ENCODE measurements around the gene SLC24A3. TPM values are rescaled to one million over a fixed set of nuclear protein-coding genes. Genes with fewer than 3 reads are reported as not detected.

The SLC24A3 gene
- total RNA-seq, 1 donor from 2014 or later = 0.79 TPM

DNA sequence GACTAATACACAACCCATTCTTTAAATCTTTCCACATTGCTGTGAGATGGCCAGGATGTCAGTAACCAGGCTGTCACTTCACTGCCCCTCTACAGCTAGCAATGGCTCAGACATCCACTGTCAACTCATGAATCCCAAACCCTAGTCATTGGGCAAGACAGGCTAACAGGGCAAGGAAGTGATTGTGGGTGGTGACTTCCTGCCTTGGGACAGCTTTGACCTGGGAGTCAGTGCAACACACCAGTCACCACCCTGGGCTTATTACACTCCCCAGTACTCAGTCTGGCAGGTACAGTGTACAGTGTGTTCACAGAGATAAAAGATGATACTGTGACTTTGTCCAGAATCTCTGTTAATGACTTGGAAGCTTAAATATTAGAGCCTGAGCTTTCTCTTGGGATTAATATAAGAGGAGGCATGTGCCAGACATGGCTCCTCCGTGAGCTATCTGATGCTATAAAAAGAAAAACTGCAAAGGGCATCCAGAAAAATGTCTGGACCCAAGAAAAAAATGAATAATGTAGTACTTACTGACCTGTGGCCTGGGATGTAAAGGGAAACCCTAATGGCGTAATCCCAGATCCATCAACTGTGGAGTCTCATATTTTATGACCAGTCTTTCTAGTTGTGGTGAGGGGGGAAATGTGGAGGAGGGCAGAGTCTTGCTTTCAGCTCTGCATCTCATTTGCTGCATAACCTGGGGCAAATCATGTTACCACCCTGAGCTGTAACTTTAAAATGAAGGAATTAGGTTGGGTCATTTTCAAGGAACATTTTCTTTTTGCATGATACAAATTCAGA lies 244.4 kb downstream of the SLC24A3 start:
- no peak for DNase-seq (ENCODE audit: low read depth)
- Histone ChIP-seq H3K9me3 (ENCODE audit: insufficient read depth, low read depth, low read length) (no peaks in the 10 kb centered on the region), H3K4me3 (ENCODE audit: insufficient read depth, low read depth, low read length) (no peak overlapping the region), H3K4me2 (ENCODE audit: low read length) (no peak overlapping the region), H3K9ac (ENCODE audit: low read length) (no peak overlapping the region), H3K79me2 (ENCODE audit: insufficient read depth, low read length) (no peaks in the 10 kb centered on the region), H3K27ac (ENCODE audit: low read depth, low read length) (no peak overlapping the region), H2AFZ (ENCODE audit: low read depth, low read length) (no peak overlapping the region), H3K27me3 (ENCODE audit: insufficient read depth, low read length) (no peaks in the 10 kb centered on the region), H4K20me1 (ENCODE audit: insufficient read depth, low read length) (no peaks in the 10 kb centered on the region), H3K36me3 (ENCODE audit: insufficient read depth, low read length) (no peaks in the 10 kb centered on the region), H3K4me1 (ENCODE audit: insufficient read depth, low read length) (no peaks in the 10 kb centered on the region)
- Mint-ChIP-seq H3K4me3 (ENCODE audit: unreplicated experiment) (no peak overlapping the region), H3K27me3 (ENCODE audit: low read depth, unreplicated experiment) (peaks cover 3% of the 10 kb centered on the region), H3K4me1 (ENCODE audit: low read depth, unreplicated experiment) (peaks cover 3% of the 10 kb centered on the region), H3K27ac (ENCODE audit: unreplicated experiment) (no peak overlapping the region), H3K9me3 (ENCODE audit: unreplicated experiment) (no peaks in the 10 kb centered on the region), H3K36me3 (ENCODE audit: low read depth, unreplicated experiment) (no peaks in the 10 kb centered on the region)
- TF ChIP-seq EZH2 (IDR thresholded peaks at IDR 0.05; ENCODE audit: insufficient read depth, low read length) (no peak), CTCF (IDR thresholded peaks at IDR 0.05; ENCODE audit: insufficient read depth, low read depth, low read length) (no peak)
- no peak for FAIRE-seq

GRCh38 chr20:19457611-19458010 lies 245.2 kb downstream of the SLC24A3 start:
- H3K4me3 Mint-ChIP-seq (ENCODE audit: unreplicated experiment) = no peak overlapping the region
- no peaks in the 10 kb centered on the region for H3K27me3 ChIP-seq (ENCODE audit: insufficient read depth, low read length)
- no peak for FAIRE-seq
- H3K4me1 Mint-ChIP-seq (ENCODE audit: low read depth, unreplicated experiment) = peaks cover 3% of the 10 kb centered on the region
- no peak for DNase-seq (ENCODE audit: low read depth)
- H3K4me3 ChIP-seq (ENCODE audit: insufficient read depth, low read depth, low read length) = no peak overlapping the region
- H3K36me3 Mint-ChIP-seq (ENCODE audit: low read depth, unreplicated experiment) = no peaks in the 10 kb centered on the region
- H3K9ac ChIP-seq (ENCODE audit: low read length) = no peak overlapping the region
- H3K79me2 ChIP-seq (ENCODE audit: insufficient read depth, low read length) = no peaks in the 10 kb centered on the region
- H3K27ac Mint-ChIP-seq (ENCODE audit: unreplicated experiment) = no peak overlapping the region
- no peak overlapping the region for H3K4me2 ChIP-seq (ENCODE audit: low read length)
- no peaks in the 10 kb centered on the region for H3K9me3 ChIP-seq (ENCODE audit: insufficient read depth, low read depth, low read length)
- peaks cover 3% of the 10 kb centered on the region for H3K27me3 Mint-ChIP-seq (ENCODE audit: low read depth, unreplicated experiment)
- H2AFZ ChIP-seq (ENCODE audit: low read depth, low read length) = no peak overlapping the region
- H3K4me1 ChIP-seq (ENCODE audit: insufficient read depth, low read length) = no peaks in the 10 kb centered on the region
- H3K9me3 Mint-ChIP-seq (ENCODE audit: unreplicated experiment) = no peaks in the 10 kb centered on the region
- H3K36me3 ChIP-seq (ENCODE audit: insufficient read depth, low read length) = no peaks in the 10 kb centered on the region
- no peaks in the 10 kb centered on the region for H4K20me1 ChIP-seq (ENCODE audit: insufficient read depth, low read length)
- H3K27ac ChIP-seq (ENCODE audit: low read depth, low read length) = no peak overlapping the region
- TF ChIP-seq EZH2 (IDR thresholded peaks at IDR 0.05; ENCODE audit: insufficient read depth, low read length) (no peak), CTCF (IDR thresholded peaks at IDR 0.05; ENCODE audit: insufficient read depth, low read depth, low read length) (no peak)

GRCh38 chr20:19460386-19460785 lies 247.9 kb downstream of the SLC24A3 start:
- Histone ChIP-seq H3K4me1 (ENCODE audit: insufficient read depth, low read length) (no peaks in the 10 kb centered on the region), H3K27me3 (ENCODE audit: insufficient read depth, low read length) (no peaks in the 10 kb centered on the region), H3K4me3 (ENCODE audit: insufficient read depth, low read depth, low read length) (no peak overlapping the region), H4K20me1 (ENCODE audit: insufficient read depth, low read length) (no peaks in the 10 kb centered on the region), H3K36me3 (ENCODE audit: insufficient read depth, low read length) (no peaks in the 10 kb centered on the region), H3K79me2 (ENCODE audit: insufficient read depth, low read length) (no peaks in the 10 kb centered on the region), H3K9me3 (ENCODE audit: insufficient read depth, low read depth, low read length) (no peaks in the 10 kb centered on the region), H3K9ac (ENCODE audit: low read length) (no peak overlapping the region), H2AFZ (ENCODE audit: low read depth, low read length) (no peak overlapping the region), H3K27ac (ENCODE audit: low read depth, low read length) (no peak overlapping the region), H3K4me2 (ENCODE audit: low read length) (peak overlapping the region; percentile 2)
- peaks cover 3% of the 10 kb centered on the region for H3K27me3 Mint-ChIP-seq (ENCODE audit: low read depth, unreplicated experiment)
- no peak overlapping the region for H3K27ac Mint-ChIP-seq (ENCODE audit: unreplicated experiment)
- H3K4me1 Mint-ChIP-seq (ENCODE audit: low read depth, unreplicated experiment) = no peaks in the 10 kb centered on the region
- no peak overlapping the region for H3K4me3 Mint-ChIP-seq (ENCODE audit: unreplicated experiment)
- FAIRE-seq = no peak
- no peaks in the 10 kb centered on the region for H3K9me3 Mint-ChIP-seq (ENCODE audit: unreplicated experiment)
- no peaks in the 10 kb centered on the region for H3K36me3 Mint-ChIP-seq (ENCODE audit: low read depth, unreplicated experiment)
- peak; percentile 23 for DNase-seq (ENCODE audit: low read depth)
- TF ChIP-seq EZH2 (IDR thresholded peaks at IDR 0.05; ENCODE audit: insufficient read depth, low read length) (no peak), CTCF (IDR thresholded peaks at IDR 0.05; ENCODE audit: insufficient read depth, low read depth, low read length) (no peak)

All from astrocyte (in vitro differentiated cells and primary cell).